Measurements from ENCODE around the gene CTLA4. TPM values are rescaled to one million over a fixed set of nuclear protein-coding genes. Genes with fewer than 3 reads are reported as not detected.

The CTLA4 gene
- total RNA-seq, 2 experiments from 2014 or later, result 245 to 254 TPM

DNA sequence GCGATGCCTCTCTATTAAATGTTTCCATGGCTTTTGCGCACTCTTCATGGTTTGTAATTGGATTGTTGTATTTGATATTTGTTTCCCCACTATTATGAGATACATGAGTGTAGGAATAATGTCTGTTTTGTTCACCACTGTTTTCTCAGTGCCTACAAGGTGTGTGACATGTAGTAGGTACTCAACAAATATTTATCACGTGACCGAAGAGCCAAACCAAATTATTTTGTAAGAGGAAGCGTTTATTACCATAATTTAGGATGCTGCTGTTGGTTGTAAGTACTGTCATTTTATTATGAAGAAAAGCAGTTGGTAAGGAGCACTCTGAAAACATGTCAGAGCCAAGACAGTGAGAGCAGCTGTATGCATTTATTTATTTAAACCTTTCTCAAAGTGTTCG, 32.2 kb upstream of the CTLA4 start:
- POLR2A ChIA-PET, result interaction anchor here (0.9 to 1.7 kb wide), 4 partner anchors 18 to 33 kb away, joined by 3 to 6 read pairs (median 4); no protein-coding TSS in a partner anchor
- H3K4me3 Mint-ChIP-seq, result no peak overlapping the region
- peaks cover 13% of the 10 kb centered on the region for H3K4me1 Mint-ChIP-seq (ENCODE audit: low read depth)
- no peaks in the 10 kb centered on the region for H3K36me3 Mint-ChIP-seq
- no peaks in the 10 kb centered on the region for H3K27me3 Mint-ChIP-seq
- no peaks in the 10 kb centered on the region for H3K9me3 Mint-ChIP-seq
- CTCF ChIA-PET, result no interaction called here
- H3K27ac Mint-ChIP-seq, result peak overlapping the region; percentile 11
- intact Hi-C loops (cut with micrococcal nuclease), result no loop called here
- no peak for DNase-seq

DNA sequence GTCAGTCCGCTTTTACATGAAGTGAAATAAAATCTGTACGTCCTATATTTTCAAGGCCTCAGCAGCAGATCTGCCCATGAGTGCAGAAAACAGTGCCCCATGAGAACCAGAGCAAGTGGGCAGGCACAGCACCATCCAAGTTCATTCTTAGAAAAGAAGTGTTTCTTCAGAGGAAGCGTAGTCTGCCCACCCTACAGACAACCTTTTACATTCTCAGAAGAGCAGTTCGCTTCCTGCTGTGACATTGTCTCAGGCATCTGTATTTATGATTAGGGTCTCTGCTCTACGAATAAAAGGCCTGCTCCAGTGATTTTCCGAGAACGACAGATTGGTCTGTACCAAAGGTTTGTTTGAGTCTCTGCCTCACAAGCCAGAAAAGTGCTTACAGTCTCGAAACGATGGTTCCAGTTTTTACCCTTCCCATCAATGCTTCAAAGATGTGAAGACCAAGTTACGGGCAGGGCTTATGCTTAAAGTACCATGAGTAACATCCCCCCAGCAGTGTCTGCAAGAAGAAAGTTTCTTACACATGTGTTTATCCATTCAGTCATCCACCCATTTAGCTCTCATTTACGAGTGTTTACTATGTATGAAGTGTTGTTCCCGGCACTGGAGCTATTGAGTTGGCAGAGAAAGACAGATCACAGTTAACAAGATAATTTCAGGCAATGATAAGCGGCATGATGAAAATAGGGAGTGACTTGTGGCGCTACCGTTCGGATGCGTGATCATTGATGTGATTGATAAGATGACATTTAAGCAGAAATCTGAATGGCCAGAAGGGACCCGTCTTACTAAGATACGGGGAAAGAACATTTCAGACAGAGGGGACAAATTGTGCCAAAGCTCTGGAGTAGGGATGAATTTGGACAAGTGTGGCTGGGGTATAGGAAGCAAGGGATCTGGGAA, 31.4 kb upstream of the CTLA4 start:
- Mint-ChIP-seq H3K9me3 (no peaks in the 10 kb centered on the region), H3K4me3 (peak overlapping the region; percentile 1), H3K4me1 (ENCODE audit: low read depth) (peaks cover 14% of the 10 kb centered on the region), H3K27ac (peak overlapping the region; percentile 52), H3K27me3 (no peaks in the 10 kb centered on the region), H3K36me3 (no peaks in the 10 kb centered on the region)
- intact Hi-C loops (cut with micrococcal nuclease), result no loop called here
- DNase-seq, result no peak
- POLR2A ChIA-PET, result interaction anchor here (0.8 to 1.7 kb wide), 7 partner anchors 10 to 129 kb away, joined by 3 to 6 read pairs (median 3); partner anchors contain the start of genes CD28 and CTLA4
- CTCF ChIA-PET, result interaction anchor here (1.1 kb wide), 1 partner anchor 21 kb away, joined by 3 read pairs; no protein-coding TSS in a partner anchor

DNA sequence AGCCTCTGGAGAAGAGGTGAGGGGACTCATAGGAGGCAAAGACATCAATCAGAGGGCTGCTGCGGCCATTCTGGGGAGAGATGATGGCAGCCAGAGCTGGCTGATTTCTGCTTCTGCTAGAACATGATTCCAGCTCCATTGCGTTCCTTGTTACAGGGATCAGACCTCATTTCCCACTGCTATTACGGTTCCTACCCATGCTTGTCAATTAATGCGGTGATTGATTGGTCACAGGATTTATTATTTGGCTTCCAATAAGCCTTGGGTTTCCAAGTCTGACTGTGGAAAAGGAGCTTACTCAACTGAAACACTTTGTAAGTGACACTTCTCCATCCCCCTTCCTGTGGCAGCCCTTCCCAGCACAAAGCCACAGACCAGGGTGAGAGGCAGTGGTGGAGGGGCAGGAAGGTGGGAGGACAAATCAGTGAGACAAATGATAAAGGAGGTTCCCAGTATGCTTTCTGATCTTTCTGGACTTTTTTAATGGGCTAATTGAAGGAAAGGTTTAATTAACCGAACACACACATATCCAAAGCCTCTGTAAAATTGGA, 26.8 kb upstream of the CTLA4 start:
- CTCF ChIA-PET, result interaction anchor here (0.5 kb wide), 1 partner anchor 128 kb away, joined by 3 read pairs; no protein-coding TSS in a partner anchor
- peaks cover 2% of the 10 kb centered on the region for H3K27me3 Mint-ChIP-seq
- intact Hi-C loops (cut with micrococcal nuclease), result loop anchor here (1.0 kb wide), 1 partner anchor 10 kb away; no protein-coding TSS in a partner anchor
- no peaks in the 10 kb centered on the region for H3K36me3 Mint-ChIP-seq
- H3K9me3 Mint-ChIP-seq, result no peaks in the 10 kb centered on the region
- POLR2A ChIA-PET, result interaction anchor here (0.8 kb wide), 1 partner anchor 22 kb away, joined by 4 read pairs; no protein-coding TSS in a partner anchor
- peaks cover 30% of the 10 kb centered on the region for H3K4me1 Mint-ChIP-seq (ENCODE audit: low read depth)
- H3K27ac Mint-ChIP-seq, result no peak overlapping the region
- peak; percentile 48 for DNase-seq
- no peak overlapping the region for H3K4me3 Mint-ChIP-seq

DNA sequence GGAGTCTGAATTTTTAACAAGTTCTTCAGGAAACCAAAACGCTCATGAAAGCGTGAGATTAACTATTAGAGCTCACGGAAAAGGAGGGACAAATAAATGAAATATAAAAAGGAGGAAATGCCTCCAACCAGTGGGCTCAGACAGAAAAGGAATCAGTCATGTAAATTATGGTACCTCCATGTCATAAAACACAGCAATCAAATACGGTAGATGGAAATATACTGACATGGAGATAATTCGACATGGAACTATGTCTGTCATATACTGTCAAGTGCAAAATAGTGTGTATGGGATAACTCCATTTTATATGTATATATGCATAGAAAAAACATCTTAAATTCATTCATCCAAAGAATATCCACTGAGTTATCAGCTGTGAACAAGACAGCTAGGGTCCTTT, 25.9 kb upstream of the CTLA4 start:
- Mint-ChIP-seq H3K27me3 (peaks cover 2% of the 10 kb centered on the region), H3K27ac (no peak overlapping the region), H3K36me3 (no peaks in the 10 kb centered on the region), H3K4me1 (ENCODE audit: low read depth) (peaks cover 30% of the 10 kb centered on the region), H3K9me3 (no peaks in the 10 kb centered on the region), H3K4me3 (no peak overlapping the region)
- intact Hi-C loops (cut with micrococcal nuclease), result loop anchor here (1.0 kb wide), 1 partner anchor 11 kb away; no protein-coding TSS in a partner anchor
- ChIA-PET POLR2A (no interaction called here), CTCF (no interaction called here)
- no peak for DNase-seq

DNA sequence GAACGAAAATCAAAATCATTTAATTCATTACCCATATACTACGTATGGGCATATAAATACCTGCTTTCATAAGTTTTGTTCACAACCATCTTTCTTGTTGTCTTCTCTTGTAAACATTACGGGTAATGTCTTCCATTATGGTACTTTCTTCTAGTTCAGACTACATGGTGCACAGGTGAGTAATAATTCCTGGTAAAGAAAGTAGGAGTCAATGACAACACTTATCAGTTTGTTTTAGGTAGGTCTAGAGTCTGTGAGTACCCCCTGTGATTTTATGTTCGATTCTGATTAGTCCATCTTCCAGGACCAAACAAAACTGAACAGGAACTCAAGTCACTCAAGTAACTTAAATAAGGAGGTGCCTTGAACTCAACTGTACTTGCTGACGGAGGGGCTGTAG, 25.2 kb upstream of the CTLA4 start:
- H3K27ac Mint-ChIP-seq, result peak overlapping the region; percentile 39
- H3K4me3 Mint-ChIP-seq, result no peak overlapping the region
- ChIA-PET CTCF (interaction anchor here (1.2 kb wide), 1 partner anchor 19 kb away, joined by 6 read pairs; no protein-coding TSS in a partner anchor), POLR2A (no interaction called here)
- no peaks in the 10 kb centered on the region for H3K9me3 Mint-ChIP-seq
- H3K27me3 Mint-ChIP-seq, result peaks cover 2% of the 10 kb centered on the region
- peaks cover 30% of the 10 kb centered on the region for H3K4me1 Mint-ChIP-seq (ENCODE audit: low read depth)
- no peaks in the 10 kb centered on the region for H3K36me3 Mint-ChIP-seq
- intact Hi-C loops (cut with micrococcal nuclease), result no loop called here
- no peak for DNase-seq

DNA sequence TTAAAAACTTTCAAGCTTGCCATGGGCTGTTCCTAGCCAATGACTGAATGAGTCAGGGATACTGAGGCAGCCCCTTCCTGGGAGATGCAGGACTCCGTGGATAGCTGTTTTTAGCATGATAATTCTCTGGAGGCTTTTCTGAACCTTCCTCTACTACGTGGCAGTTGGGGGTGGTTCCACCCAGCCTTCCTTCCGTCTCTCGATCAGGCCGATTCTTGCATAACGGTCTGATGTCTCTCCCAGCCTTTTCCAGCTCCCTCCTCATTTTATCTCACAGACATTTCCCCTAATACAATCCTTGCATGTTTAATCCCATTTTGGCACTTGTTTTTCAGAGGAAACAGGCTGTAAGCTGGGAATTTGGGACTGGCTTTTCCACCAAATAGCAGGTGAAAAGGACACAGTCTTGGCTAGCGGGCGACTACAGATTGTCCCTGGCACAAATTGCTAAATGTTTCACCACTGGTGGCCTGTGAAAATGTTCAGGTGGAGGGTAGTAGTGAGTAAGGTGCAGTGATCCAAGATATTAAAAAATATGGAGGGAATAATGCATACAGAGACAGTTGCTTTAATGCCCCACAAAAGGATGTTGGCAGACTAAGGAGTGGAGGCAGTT, 21.0 kb upstream of the CTLA4 start:
- ChIA-PET CTCF (interaction anchor here (1.2 kb wide), 1 partner anchor 13 kb away, joined by 3 read pairs; no protein-coding TSS in a partner anchor), POLR2A (interaction anchor here (0.8 to 1.0 kb wide), 3 partner anchors 10 to 263 kb away, joined by 3 to 4 read pairs (median 3); no protein-coding TSS in a partner anchor)
- peaks cover 2% of the 10 kb centered on the region for H3K27me3 Mint-ChIP-seq
- no peak for DNase-seq
- peaks cover 29% of the 10 kb centered on the region for H3K4me1 Mint-ChIP-seq (ENCODE audit: low read depth)
- intact Hi-C loops (cut with micrococcal nuclease), result no loop called here
- no peak overlapping the region for H3K27ac Mint-ChIP-seq
- no peaks in the 10 kb centered on the region for H3K36me3 Mint-ChIP-seq
- H3K9me3 Mint-ChIP-seq, result no peaks in the 10 kb centered on the region
- no peak overlapping the region for H3K4me3 Mint-ChIP-seq

DNA sequence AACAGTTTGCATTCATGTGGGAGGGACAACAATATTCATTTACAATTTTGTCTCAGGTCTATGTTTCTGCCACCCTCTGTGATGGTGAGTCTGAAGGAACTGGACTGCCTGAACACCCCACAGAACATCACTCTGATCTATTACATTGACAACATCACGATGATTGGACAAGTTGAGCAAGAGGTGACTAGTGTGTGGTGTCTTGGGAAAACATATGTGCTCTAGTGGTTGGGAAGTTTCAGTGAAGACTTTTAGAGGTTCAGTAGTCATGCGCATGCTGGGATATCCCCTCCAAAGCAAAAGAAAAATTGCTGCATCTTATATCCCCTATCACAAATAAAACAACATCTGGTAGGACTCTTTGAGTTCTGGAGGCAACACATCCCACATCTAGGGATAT, 18.6 kb upstream of the CTLA4 start:
- Mint-ChIP-seq H3K36me3 (no peaks in the 10 kb centered on the region), H3K9me3 (no peaks in the 10 kb centered on the region), H3K27me3 (peaks cover 2% of the 10 kb centered on the region), H3K4me3 (no peak overlapping the region), H3K4me1 (ENCODE audit: low read depth) (peaks cover 35% of the 10 kb centered on the region), H3K27ac (no peak overlapping the region)
- CTCF ChIA-PET, result no interaction called here
- POLR2A ChIA-PET, result interaction anchor here (0.9 to 1.2 kb wide), 2 partner anchors 12 to 23 kb away, joined by 3 to 4 read pairs; no protein-coding TSS in a partner anchor
- intact Hi-C loops (cut with micrococcal nuclease), result loop anchor here (1.0 kb wide), 1 partner anchor 19 kb away; no protein-coding TSS in a partner anchor
- DNase-seq, result no peak

DNA sequence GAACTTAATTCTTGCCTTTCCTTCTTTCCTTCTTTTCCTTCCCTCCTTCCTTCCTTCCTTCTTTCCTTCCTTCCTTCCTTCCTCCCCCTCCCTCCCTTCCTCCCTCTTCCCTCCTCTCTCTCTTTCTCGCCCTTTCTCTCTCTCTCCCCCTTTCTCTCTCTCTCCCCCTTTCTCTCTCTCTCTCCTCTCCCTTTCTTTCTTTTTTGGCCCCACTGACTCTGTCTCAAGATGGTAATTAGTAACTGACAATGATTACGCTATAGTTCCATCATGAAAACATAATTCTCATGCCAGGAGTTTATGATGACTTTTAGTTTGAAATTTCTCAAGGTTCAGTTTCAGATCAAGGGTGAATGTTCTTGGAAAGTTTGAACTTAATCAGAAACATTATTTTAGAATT, 14.8 kb upstream of the CTLA4 start:
- H3K9me3 Mint-ChIP-seq, result no peaks in the 10 kb centered on the region
- H3K4me3 Mint-ChIP-seq, result peak overlapping the region; percentile 7
- no peaks in the 10 kb centered on the region for H3K27me3 Mint-ChIP-seq
- ChIA-PET POLR2A (interaction anchor here (0.9 to 5.9 kb wide), 11 partner anchors 16 to 144 kb away, joined by 3 to 212 read pairs (median 5); partner anchors contain the start of gene CTLA4), CTCF (interaction anchor here (1.2 to 5.9 kb wide), 2 partner anchors 9 to 16 kb away, joined by 3 to 66 read pairs; partner anchors contain the start of gene CTLA4)
- no peaks in the 10 kb centered on the region for H3K36me3 Mint-ChIP-seq
- no peak for DNase-seq
- peak overlapping the region; percentile 91 for H3K27ac Mint-ChIP-seq
- intact Hi-C loops (cut with micrococcal nuclease), result loop anchor here (1.0 kb wide), 5 partner anchors 19 to 56 kb away; no protein-coding TSS in a partner anchor
- peaks cover 63% of the 10 kb centered on the region for H3K4me1 Mint-ChIP-seq (ENCODE audit: low read depth)

DNA sequence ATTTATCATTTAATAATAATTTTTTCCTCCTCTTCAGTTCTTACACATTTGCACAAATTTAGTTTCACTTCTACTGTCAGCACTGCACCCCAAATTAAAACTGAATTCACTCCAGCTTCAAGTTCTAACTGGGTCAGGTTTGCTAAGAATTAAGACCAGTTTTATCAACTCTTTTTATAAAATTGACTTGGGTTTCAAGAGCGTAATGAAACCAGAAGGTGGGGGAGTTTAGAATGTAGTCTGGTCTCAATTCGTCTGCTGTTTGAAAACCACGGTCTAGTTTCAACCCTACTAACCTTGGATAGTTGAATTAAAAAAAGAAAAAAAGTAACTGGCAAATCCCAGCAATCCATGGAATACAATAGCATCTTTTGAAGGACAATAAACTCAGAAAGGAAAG, 14.3 kb upstream of the CTLA4 start:
- peak overlapping the region; percentile 91 for H3K27ac Mint-ChIP-seq
- H3K36me3 Mint-ChIP-seq, result peaks cover 3% of the 10 kb centered on the region
- POLR2A ChIA-PET, result interaction anchor here (0.9 to 5.9 kb wide), 15 partner anchors 12 to 144 kb away, joined by 3 to 212 read pairs (median 5); partner anchors contain the start of genes CTLA4 and ICOS
- intact Hi-C loops (cut with micrococcal nuclease), result loop anchor here (1.0 kb wide), 5 partner anchors 18 to 55 kb away; no protein-coding TSS in a partner anchor
- H3K4me3 Mint-ChIP-seq, result peak overlapping the region; percentile 73
- no peak for DNase-seq
- CTCF ChIA-PET, result interaction anchor here (0.8 to 5.9 kb wide), 5 partner anchors 8 to 113 kb away, joined by 3 to 66 read pairs (median 3); partner anchors contain the start of gene CTLA4
- H3K27me3 Mint-ChIP-seq, result no peaks in the 10 kb centered on the region
- peaks cover 68% of the 10 kb centered on the region for H3K4me1 Mint-ChIP-seq (ENCODE audit: low read depth)
- H3K9me3 Mint-ChIP-seq, result no peaks in the 10 kb centered on the region

DNA sequence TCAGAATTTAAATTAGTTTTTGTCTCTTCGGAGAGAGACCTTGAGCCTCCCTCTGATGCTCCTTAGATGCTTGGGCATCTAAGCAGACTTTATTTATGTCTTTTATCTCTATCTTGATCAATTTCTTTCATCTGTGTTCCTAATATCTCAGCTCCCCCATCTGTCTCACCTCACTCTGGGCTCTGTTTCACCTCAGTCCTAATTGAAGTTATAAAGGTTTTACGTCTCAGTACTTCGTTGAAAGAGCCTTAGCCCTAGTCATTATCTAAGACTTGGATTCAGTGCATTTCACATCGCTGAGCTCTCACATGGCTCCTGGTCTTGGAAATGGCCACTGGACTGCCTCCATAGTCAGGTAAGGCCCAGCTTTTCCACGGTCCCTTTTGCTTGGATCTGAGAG, 13.8 kb upstream of the CTLA4 start:
- ChIA-PET CTCF (interaction anchor here (0.8 to 5.9 kb wide), 6 partner anchors 8 to 113 kb away, joined by 3 to 66 read pairs (median 4); partner anchors contain the start of gene CTLA4), POLR2A (interaction anchor here (0.9 to 5.9 kb wide), 17 partner anchors 12 to 145 kb away, joined by 3 to 212 read pairs (median 5); partner anchors contain the start of genes CTLA4 and ICOS)
- Mint-ChIP-seq H3K9me3 (no peaks in the 10 kb centered on the region), H3K4me1 (ENCODE audit: low read depth) (peaks cover 71% of the 10 kb centered on the region), H3K27me3 (no peaks in the 10 kb centered on the region), H3K36me3 (peaks cover 4% of the 10 kb centered on the region), H3K4me3 (peak overlapping the region; percentile 73), H3K27ac (peak overlapping the region; percentile 91)
- intact Hi-C loops (cut with micrococcal nuclease), result loop anchor here (1.0 kb wide), 5 partner anchors 18 to 55 kb away; no protein-coding TSS in a partner anchor
- no peak for DNase-seq

DNA sequence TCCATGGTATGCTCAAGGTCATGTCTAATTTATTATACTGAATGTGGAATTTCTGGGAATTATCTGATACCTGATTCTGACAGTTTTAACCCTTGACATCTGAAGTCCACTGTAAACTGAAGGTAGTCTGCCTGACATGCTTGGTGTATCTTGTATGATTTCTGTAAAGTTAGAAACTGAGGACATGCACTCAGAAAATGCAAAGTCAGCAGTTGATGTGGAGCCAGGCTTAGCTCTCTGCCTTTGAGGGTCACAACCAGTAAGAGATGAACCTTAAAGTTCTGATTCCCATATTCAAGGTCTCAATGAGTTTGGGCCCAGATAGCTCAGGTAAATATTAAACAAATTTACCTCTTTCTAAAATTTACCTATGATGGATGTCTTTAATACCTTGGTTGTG, 12.3 kb upstream of the CTLA4 start:
- H3K4me1 Mint-ChIP-seq (ENCODE audit: low read depth), result peaks cover 77% of the 10 kb centered on the region
- H3K36me3 Mint-ChIP-seq, result peaks cover 4% of the 10 kb centered on the region
- ChIA-PET POLR2A (interaction anchor here (0.7 to 5.9 kb wide), 10 partner anchors 10 to 146 kb away, joined by 3 to 212 read pairs (median 12); partner anchors contain the start of genes CTLA4 and ICOS), CTCF (interaction anchor here (1.2 to 5.9 kb wide), 2 partner anchors 14 to 55 kb away, joined by 3 to 66 read pairs; partner anchors contain the start of gene CTLA4)
- H3K27ac Mint-ChIP-seq, result peak overlapping the region; percentile 91
- DNase-seq, result no peak
- H3K9me3 Mint-ChIP-seq, result no peaks in the 10 kb centered on the region
- intact Hi-C loops (cut with micrococcal nuclease), result loop anchor here (5.0 kb wide), 1 partner anchor 33 kb away; no protein-coding TSS in a partner anchor
- H3K27me3 Mint-ChIP-seq, result no peaks in the 10 kb centered on the region
- peak overlapping the region; percentile 36 for H3K4me3 Mint-ChIP-seq

Data from activated CD4-positive, alpha-beta memory T cell treated with anti-CD3 and anti-CD28 coated beads for 36 hours (primary cell).